HG03571 (cell line): Measurements from ENCODE around the gene PIK3CA.
A peak's percentile ranks its signal among the peaks of the same experiment; 100 is the strongest.
"Not testable (repeated sequence)": the region's sequence is repeated elsewhere in the genome, so short reads cannot be mapped to it uniquely, and the experiment has no call there.

Source experiments
- ATAC-seq: cut with Tn5 transposase; IDR thresholded peaks from one replicate; pipeline ENCODE4 v1.9.1; 2021; ENCODE audit not compliant: unreplicated experiment

Gene PIK3CA

GRCh38 chr3:179147873-179148615 is at the start of gene PIK3CA:
Gene PIK3CA (plus strand): TSS chr3:179148357. CDS start chr3:179198826, 50,469 bp downstream.
- peak; percentile 76 for ATAC-seq

- ATAC-seq = no peak
These were observed 49.6 kb upstream of the PIK3CA start for GRCh38 chr3:179098388-179099077.

- no peak for ATAC-seq
These were observed 47.5 kb upstream of the PIK3CA start for GRCh38 chr3:179100652-179101051.

GRCh38 chr3:179105881-179106280 is 42.3 kb upstream of the PIK3CA start:
- no peak for ATAC-seq

GRCh38 chr3:179107617-179108016 is 40.5 kb upstream of the PIK3CA start:
- ATAC-seq = no peak

GRCh38 chr3:179108086-179108485 is 40.1 kb upstream of the PIK3CA start:
- no peak for ATAC-seq

GRCh38 chr3:179113903-179114302 is 34.3 kb upstream of the PIK3CA start:
- no peak for ATAC-seq

GRCh38 chr3:179115444-179115843 is 32.7 kb upstream of the PIK3CA start:
- not testable (repeated sequence) for ATAC-seq

- ATAC-seq = no peak
These were observed 31.3 kb upstream of the PIK3CA start for GRCh38 chr3:179116816-179117215.

GRCh38 chr3:179132191-179132890 is 15.8 kb upstream of the PIK3CA start:
- not testable (repeated sequence) for ATAC-seq

GRCh38 chr3:179133575-179133974 is 14.6 kb upstream of the PIK3CA start:
- ATAC-seq = no peak

GRCh38 chr3:179136195-179136594 is 12.0 kb upstream of the PIK3CA start:
- no peak for ATAC-seq

GRCh38 chr3:179141890-179142289 is 6.3 kb upstream of the PIK3CA start:
- ATAC-seq = no peak

GRCh38 chr3:179146911-179147513 is 1.1 kb upstream of the PIK3CA start:
- ATAC-seq = peak; percentile 23

- ATAC-seq = peak; percentile 32
These were observed 664 bp upstream of the PIK3CA start for GRCh38 chr3:179147514-179147872.

- peak; percentile 25 for ATAC-seq
These were observed 654 bp downstream of the PIK3CA start for GRCh38 chr3:179148616-179149405.

GRCh38 chr3:179149406-179149867 is 1.3 kb downstream of the PIK3CA start:
- peak; percentile 17 for ATAC-seq

- ATAC-seq = no peak
These were observed 1.8 kb downstream of the PIK3CA start for GRCh38 chr3:179149951-179150350.

- ATAC-seq = no peak
These were observed 2.5 kb downstream of the PIK3CA start for GRCh38 chr3:179150610-179151009.

GRCh38 chr3:179151474-179151873 is 3.3 kb downstream of the PIK3CA start:
- no peak for ATAC-seq

GRCh38 chr3:179156170-179156569 is 8.0 kb downstream of the PIK3CA start:
- no peak for ATAC-seq
